Measurements from ENCODE around the gene ZSWIM7.

GRCh38 chr17:16005636-16006035, 6.1 kb upstream of the ZSWIM7 start:
- TF ChIP-seq REST (IDR thresholded peaks at IDR 0.05; ENCODE audit: low read depth), result no peak
- no peak for TF ChIP-seq TAF1 (IDR thresholded peaks at IDR 0.05; ENCODE audit: low read depth)
- no peak for TF ChIP-seq EP300 (IDR thresholded peaks at IDR 0.05; ENCODE audit: borderline replicate concordance)
- no peak for TF ChIP-seq MAX (IDR thresholded peaks at IDR 0.05)
- no peak for TF ChIP-seq CREB1 (IDR thresholded peaks at IDR 0.05; ENCODE audit: low read depth)
- TF ChIP-seq USF1 (IDR thresholded peaks at IDR 0.05), result no peak
- TF ChIP-seq EGR1 (IDR thresholded peaks at IDR 0.05), result no peak
- TF ChIP-seq TCF12 (IDR thresholded peaks at IDR 0.05; ENCODE audit: low read depth), result no peak
- no peak for TF ChIP-seq FOXM1 (IDR thresholded peaks at IDR 0.05; ENCODE audit: borderline replicate concordance, low read depth)
- no peak for TF ChIP-seq YY1 (IDR thresholded peaks at IDR 0.05; ENCODE audit: low read depth)
- no peak for TF ChIP-seq CEBPB (IDR thresholded peaks at IDR 0.05)
- no peak for TF ChIP-seq TEAD4 (IDR thresholded peaks at IDR 0.05)

All from Ishikawa (cell line).